Natural killer cell (primary cell): ENCODE data around the gene HTR1E. TPM values are rescaled to one million over a fixed set of nuclear protein-coding genes. Genes with fewer than 3 reads are reported as not detected.

Experiments used
- ATAC-seq, 3 donors: fragments of 150-1000 bp in 2 of 3; fragments of 200-7000 bp in 1 of 3; cut with Tn5 transposase; 1 replicate in 1 of 3; 2 replicates in 2 of 3; pipeline ENCODE4 v1.10.0; 2021; ENCODE audit warnings: mild to moderate bottlenecking in 2 of 3, moderate library complexity in 2 of 3
- DNase-seq, 2 donors: peaks; one replicate each; pipeline versions ENCODE4 v3.0.0 to v3.0.0-alpha.2; 2013 to 2021; ENCODE audit warnings: mixed read lengths in 1 of 2
- H3K27ac ChIP-seq: one replicate; pipeline ENCODE4 v1.5.1; 2013; ENCODE audit warnings: mild to moderate bottlenecking, low read length
- H3K27me3 ChIP-seq: one replicate; pipeline ENCODE4 v1.6.1; 2013; ENCODE audit warnings: low read length; ENCODE audit not compliant: control insufficient read depth, insufficient read depth
- H3K36me3 ChIP-seq: one replicate; pipeline ENCODE4 v1.6.1; 2013; ENCODE audit warnings: low read length; ENCODE audit not compliant: control insufficient read depth, insufficient read depth
- H3K4me1 ChIP-seq: one replicate; pipeline ENCODE4 v1.6.1; 2013; ENCODE audit warnings: low read length; ENCODE audit not compliant: control insufficient read depth, insufficient read depth
- H3K4me3 ChIP-seq: one replicate; pipeline ENCODE4 v1.5.1; 2013; ENCODE audit warnings: low read length
- H3K9me3 ChIP-seq: one replicate; pipeline ENCODE4 v1.6.1; 2013; ENCODE audit warnings: low read length; ENCODE audit not compliant: control insufficient read depth, insufficient read depth
- H3K27ac Mint-ChIP-seq, 2 donors: one replicate each; pipeline ENCODE4 v1.8.0; 2022; ENCODE audit warnings: mild to moderate bottlenecking in 2 of 2, mixed read lengths in 2 of 2, moderate library complexity in 1 of 2
- H3K27me3 Mint-ChIP-seq, 2 donors: one replicate each; pipeline ENCODE4 v1.8.0; 2022; ENCODE audit warnings: low read depth in 2 of 2, mixed read lengths in 2 of 2
- H3K36me3 Mint-ChIP-seq: one replicate; pipeline ENCODE4 v1.8.0; 2022; ENCODE audit warnings: mixed read lengths
- H3K4me1 Mint-ChIP-seq, 2 donors: one replicate each; pipeline ENCODE4 v1.8.0; 2022; ENCODE audit warnings: mixed read lengths in 2 of 2
- H3K4me3 Mint-ChIP-seq: one replicate; pipeline ENCODE4 v1.8.0; 2022; ENCODE audit warnings: mild to moderate bottlenecking, moderate library complexity, mixed read lengths
- H3K9me3 Mint-ChIP-seq, 2 donors: one replicate each; pipeline ENCODE4 v1.8.0; 2022; ENCODE audit warnings: mixed read lengths in 2 of 2
- WGBS: methylation state at CpG from one replicate; pipeline ENCODE4 v1.1.7; 2013; ENCODE audit warnings: missing lambda C conversion rate; ENCODE audit not compliant: insufficient coverage; 5-methylcytosine and 5-hydroxymethylcytosine counted together
- intact Hi-C: fragments of 100-400 bp; cut with micrococcal nuclease; formaldehyde crosslinking; loops from one replicate; pipeline ENCODE4 v1.14.2; 2022
- total RNA-seq, 4 donors: library from RNA; stranded (reverse); fragments of 120-200 nt in 1 of 4; gene quantifications; one replicate each; pipeline versions ENCODE4 v1.2.3 to v1.2.4, GENCODE V29; 2013 to 2022
- TF ChIP-seq, protein P1 (sequence below): fragments of 200-600 bp; IDR thresholded peaks from one replicate; pipeline ENCODE4 v1.8.0; 2022; ENCODE audit warnings: antibody characterized with exemption

HTR1E gene
- total RNA-seq, 3 donors from 2014 or later (not counting 1 experiment from before 2014, with no cell fraction given), result not detected

DNA sequence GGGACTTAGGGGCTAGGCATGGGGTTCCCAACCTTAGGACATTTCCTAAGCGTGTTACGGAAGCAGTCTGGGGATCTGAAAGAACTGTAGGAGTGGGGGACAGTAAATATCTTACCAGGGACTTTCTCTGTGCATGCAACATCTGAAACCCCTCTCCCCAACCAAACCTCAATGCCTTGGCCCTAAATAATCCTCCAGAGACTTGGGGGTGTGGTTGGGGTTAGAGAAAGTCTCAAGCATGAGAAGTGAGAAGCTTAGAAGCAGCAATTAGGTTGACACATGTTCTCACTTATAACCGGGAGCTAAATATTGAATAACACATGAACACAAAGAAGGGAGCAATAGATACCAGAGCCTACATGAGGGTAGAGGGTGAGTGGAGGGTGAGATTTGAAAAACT is 74.7 kb downstream of the HTR1E start:
- ATAC-seq (no peak), DNase-seq (no peak)
- WGBS, result 96% methylated on average over 3 of the region's 3 CpGs
- Histone ChIP-seq H3K27me3 (no peaks in the 10 kb centered on the region), H3K27ac (no peak overlapping the region), H3K4me1 (no peaks in the 10 kb centered on the region), H3K4me3 (no peak overlapping the region), H3K9me3 (no peaks in the 10 kb centered on the region), H3K36me3 (no peaks in the 10 kb centered on the region)
- Mint-ChIP-seq H3K27ac (no peak overlapping the region), H3K4me3 (no peak overlapping the region), H3K4me1 (no peaks in the 10 kb centered on the region), H3K27me3 (no peaks in the 10 kb centered on the region), H3K36me3 (no peaks in the 10 kb centered on the region), H3K9me3 (peaks cover 2 to 3% of the 10 kb centered on the region in 2 donors)
- intact Hi-C loops, result no loop called here
- TF ChIP-seq, protein P1, sequence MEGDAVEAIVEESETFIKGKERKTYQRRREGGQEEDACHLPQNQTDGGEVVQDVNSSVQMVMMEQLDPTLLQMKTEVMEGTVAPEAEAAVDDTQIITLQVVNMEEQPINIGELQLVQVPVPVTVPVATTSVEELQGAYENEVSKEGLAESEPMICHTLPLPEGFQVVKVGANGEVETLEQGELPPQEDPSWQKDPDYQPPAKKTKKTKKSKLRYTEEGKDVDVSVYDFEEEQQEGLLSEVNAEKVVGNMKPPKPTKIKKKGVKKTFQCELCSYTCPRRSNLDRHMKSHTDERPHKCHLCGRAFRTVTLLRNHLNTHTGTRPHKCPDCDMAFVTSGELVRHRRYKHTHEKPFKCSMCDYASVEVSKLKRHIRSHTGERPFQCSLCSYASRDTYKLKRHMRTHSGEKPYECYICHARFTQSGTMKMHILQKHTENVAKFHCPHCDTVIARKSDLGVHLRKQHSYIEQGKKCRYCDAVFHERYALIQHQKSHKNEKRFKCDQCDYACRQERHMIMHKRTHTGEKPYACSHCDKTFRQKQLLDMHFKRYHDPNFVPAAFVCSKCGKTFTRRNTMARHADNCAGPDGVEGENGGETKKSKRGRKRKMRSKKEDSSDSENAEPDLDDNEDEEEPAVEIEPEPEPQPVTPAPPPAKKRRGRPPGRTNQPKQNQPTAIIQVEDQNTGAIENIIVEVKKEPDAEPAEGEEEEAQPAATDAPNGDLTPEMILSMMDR, result no peak

DNA sequence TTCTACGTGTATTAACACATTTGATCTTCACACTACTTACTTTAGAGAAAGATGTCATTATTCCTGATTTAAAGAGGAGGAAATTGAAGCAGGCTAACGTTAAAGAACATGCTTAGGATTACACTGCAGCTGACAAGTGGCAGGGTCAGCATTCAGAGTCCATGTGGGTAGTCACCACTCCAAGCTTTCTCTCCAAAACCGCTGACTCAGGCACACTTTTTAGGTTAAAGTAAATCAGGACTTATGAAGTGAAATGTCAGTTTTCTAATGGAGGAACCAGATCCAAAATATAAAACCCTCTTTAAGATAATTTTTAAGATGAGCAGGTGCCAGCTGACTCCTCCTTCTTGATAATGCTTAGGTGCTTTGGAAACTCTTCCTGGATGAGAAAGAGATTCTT is 75.4 kb downstream of the HTR1E start:
- Mint-ChIP-seq H3K4me3 (no peak overlapping the region), H3K27me3 (no peaks in the 10 kb centered on the region), H3K27ac (no peak overlapping the region), H3K36me3 (no peaks in the 10 kb centered on the region), H3K9me3 (peaks cover 2 to 3% of the 10 kb centered on the region in 2 donors), H3K4me1 (no peaks in the 10 kb centered on the region)
- H3K4me1 ChIP-seq, result no peaks in the 10 kb centered on the region
- H3K27me3 ChIP-seq, result no peaks in the 10 kb centered on the region
- no peak for DNase-seq
- no peak for ATAC-seq
- H3K36me3 ChIP-seq, result no peaks in the 10 kb centered on the region
- H3K4me3 ChIP-seq, result no peak overlapping the region
- no peaks in the 10 kb centered on the region for H3K9me3 ChIP-seq
- H3K27ac ChIP-seq, result no peak overlapping the region
- TF ChIP-seq, protein P1, result no peak
- intact Hi-C loops, result no loop called here
- 32% methylated on average over 1 of the region's 3 CpGs for WGBS

DNA sequence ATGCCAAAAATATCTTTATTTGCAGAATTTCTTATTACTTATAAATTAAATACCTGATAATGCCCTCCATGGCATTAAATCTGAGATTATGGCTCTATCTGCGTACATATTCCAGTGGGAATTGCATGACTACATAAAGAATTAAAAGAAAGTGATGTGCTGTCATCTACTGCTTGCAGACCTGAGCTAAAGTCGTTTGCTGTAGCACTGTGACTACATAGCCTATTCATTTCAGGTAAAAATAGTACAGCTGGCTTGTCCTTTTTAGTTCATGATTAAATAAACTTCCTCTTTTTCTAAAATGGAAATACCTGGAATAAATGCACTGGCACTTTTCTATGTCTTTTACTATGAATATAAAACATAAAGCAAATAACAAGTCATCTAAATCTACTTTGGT is 79.4 kb downstream of the HTR1E start:
- WGBS, result 45% methylated on average over 2 of the region's 2 CpGs
- Mint-ChIP-seq H3K27ac (no peak overlapping the region), H3K4me3 (no peak overlapping the region), H3K27me3 (no peaks in the 10 kb centered on the region), H3K9me3 (peaks cover 0 to 10% of the 10 kb centered on the region in 2 donors), H3K4me1 (no peaks in the 10 kb centered on the region), H3K36me3 (no peaks in the 10 kb centered on the region)
- ATAC-seq (no peak), DNase-seq (no peak)
- no peaks in the 10 kb centered on the region for H3K4me1 ChIP-seq
- no peaks in the 10 kb centered on the region for H3K27me3 ChIP-seq
- TF ChIP-seq, protein P1, result no peak
- H3K4me3 ChIP-seq, result no peak overlapping the region
- H3K27ac ChIP-seq, result no peak overlapping the region
- intact Hi-C loops, result no loop called here
- H3K36me3 ChIP-seq, result no peaks in the 10 kb centered on the region
- no peaks in the 10 kb centered on the region for H3K9me3 ChIP-seq

DNA sequence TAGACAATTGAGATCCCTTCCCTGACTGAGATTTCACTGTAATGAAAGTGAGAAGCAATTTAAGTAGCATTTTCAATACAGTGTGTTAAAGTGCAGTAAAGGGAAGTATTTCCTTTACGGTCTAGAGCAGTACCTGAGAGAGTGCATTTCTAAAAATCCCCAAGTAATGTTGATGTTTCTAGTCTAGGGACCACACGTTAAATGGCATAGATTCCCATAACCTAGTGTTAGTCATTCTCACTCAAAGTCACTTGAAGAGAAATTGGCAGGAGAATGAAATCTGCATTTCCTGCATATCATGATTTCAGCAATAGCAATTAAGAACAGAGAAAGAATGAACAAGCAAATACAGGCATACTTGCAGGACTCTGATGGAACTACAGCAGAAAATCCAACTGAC is 89.7 kb downstream of the HTR1E start:
- H3K4me3 Mint-ChIP-seq, result no peak overlapping the region
- DNase-seq, result no peak
- H3K27me3 Mint-ChIP-seq, result peaks cover 4 to 5% of the 10 kb centered on the region in 2 donors
- ATAC-seq, result no peak
- H3K27ac Mint-ChIP-seq, result no peak overlapping the region
- TF ChIP-seq, protein P1, result no peak
- Histone ChIP-seq H3K36me3 (no peaks in the 10 kb centered on the region), H3K4me1 (no peaks in the 10 kb centered on the region), H3K9me3 (no peaks in the 10 kb centered on the region), H3K27ac (no peak overlapping the region), H3K27me3 (no peaks in the 10 kb centered on the region), H3K4me3 (no peak overlapping the region)
- no peaks in the 10 kb centered on the region for H3K9me3 Mint-ChIP-seq
- 83% methylated on average over 2 of the region's 2 CpGs for WGBS
- H3K4me1 Mint-ChIP-seq, result no peaks in the 10 kb centered on the region
- intact Hi-C loops, result no loop called here
- H3K36me3 Mint-ChIP-seq, result no peaks in the 10 kb centered on the region
